Choroid plexus epithelial cell (primary cell): Measurements from ENCODE around the gene TTC13.

ENCODE experiments used
- DNase-seq: peaks from one replicate; pipeline ENCODE4 v3.0.0-alpha.2; 2010; ENCODE audit warnings: low read depth
- H3K4me3 ChIP-seq: 2 replicates; pipeline ENCODE4 v1.5.1; 2011; ENCODE audit warnings: low read depth, mild to moderate bottlenecking, control low read depth, low read length, moderate library complexity
- CTCF ChIP-seq: conservative IDR thresholded peaks from 2 replicates; pipeline ENCODE4 v1.5.1; 2011; ENCODE audit warnings: low read depth, mild to moderate bottlenecking, control low read depth, inconsistent platforms, low read length, moderate library complexity

Gene TTC13

GRCh38 chr1:230919207-230919606 is 59.5 kb downstream of the TTC13 start:
- no peak overlapping the region for H3K4me3 ChIP-seq
- no peak for DNase-seq
- no peak for TF ChIP-seq CTCF

- H3K4me3 ChIP-seq, result no peak overlapping the region
- TF ChIP-seq CTCF, result peak; percentile 78
- DNase-seq, result peak; percentile 88
These were observed 61.2 kb downstream of the TTC13 start for GRCh38 chr1:230917284-230918135.

DNA sequence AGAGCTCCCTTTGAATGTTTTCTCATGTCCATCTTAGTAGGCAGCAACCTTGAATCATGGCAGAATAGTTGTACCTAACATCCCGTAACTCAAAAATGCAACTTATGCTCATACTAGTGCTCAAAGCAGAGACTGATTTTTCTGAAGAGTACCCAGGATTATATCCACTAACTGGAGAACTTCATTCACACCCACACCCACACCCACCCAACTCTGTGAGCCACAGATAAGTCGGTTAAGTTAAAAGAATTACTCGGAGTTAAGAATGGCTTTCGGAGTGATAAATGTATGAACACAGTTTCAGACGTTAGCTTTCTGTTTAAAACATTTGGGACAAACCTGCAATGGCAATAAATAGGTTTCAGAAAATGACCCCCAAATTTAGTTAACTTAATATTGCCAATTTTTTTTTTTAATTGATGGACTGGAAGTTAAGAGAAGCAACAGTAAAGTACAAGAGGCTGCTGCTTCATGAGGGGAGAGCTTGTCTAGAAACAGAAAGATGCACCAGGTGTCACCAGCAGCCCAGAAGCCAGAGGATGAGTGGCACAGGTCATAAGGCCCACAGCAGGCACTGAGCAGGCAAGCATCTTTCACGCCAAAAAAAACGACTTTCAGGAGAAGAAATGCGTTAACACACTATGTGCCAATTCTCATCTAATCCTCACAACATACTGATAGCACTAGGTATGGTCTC is 61.9 kb downstream of the TTC13 start:
- TF ChIP-seq CTCF, result no peak
- no peak overlapping the region for H3K4me3 ChIP-seq
- DNase-seq, result no peak

GRCh38 chr1:230915078-230915477 is 63.6 kb downstream of the TTC13 start:
- peak; percentile 13 for DNase-seq
- H3K4me3 ChIP-seq, result no peak overlapping the region
- TF ChIP-seq CTCF, result no peak

- DNase-seq, result no peak
- H3K4me3 ChIP-seq, result no peak overlapping the region
- TF ChIP-seq CTCF, result no peak
These were observed 65.2 kb downstream of the TTC13 start for GRCh38 chr1:230913496-230913895.

DNA sequence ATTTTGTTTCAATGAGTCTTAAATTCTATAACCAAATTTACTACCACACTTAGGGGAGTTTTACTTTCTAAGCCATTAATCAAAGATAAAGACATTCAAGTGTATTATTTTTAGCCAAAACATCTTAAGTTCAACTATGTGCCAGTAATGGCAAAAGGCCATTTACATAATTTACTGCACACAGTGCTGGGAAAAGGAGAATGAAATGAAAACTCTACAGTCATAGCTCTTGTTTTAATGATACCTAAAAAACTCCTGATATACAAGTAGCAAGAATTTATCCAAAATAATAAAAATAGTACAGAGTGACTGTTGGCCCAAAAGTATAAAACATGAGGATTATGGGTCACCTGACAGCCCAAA is 67.9 kb downstream of the TTC13 start:
- no peak for DNase-seq
- TF ChIP-seq CTCF, result no peak
- H3K4me3 ChIP-seq, result no peak overlapping the region
